ENCODE data around the gene TMEM50B. TPM values are rescaled to one million over a fixed set of nuclear protein-coding genes. Genes with fewer than 3 reads are reported as not detected.

Gene TMEM50B
- total and polyA plus RNA-seq, 2 of the 8 experiments (the other 6 are each of a cell fraction or from before 2014, with no cell fraction given): 16.8 to 20.5 TPM

DNA sequence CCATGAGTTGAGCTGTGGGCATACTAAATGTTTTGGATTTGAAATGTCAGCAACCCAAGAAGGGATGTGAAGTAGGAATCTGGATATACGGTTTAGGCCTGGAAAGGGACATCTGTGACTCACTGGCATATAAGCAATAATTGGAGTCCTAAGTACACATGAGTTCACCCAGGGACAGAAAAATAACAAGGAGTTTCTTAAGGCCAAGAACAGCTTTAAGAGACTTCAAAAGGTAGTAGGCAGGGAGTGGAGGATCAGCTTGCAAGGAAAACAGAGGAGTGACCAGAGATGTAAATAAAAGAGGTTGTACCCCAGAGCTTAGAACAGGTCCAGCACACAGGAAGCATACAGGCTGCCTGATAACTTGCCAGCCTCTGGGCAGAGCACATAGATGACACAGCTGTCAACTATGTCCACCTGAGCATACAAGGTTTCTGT, 28.1 kb downstream of the TMEM50B start (continued):
- no peak for TF ChIP-seq CHD2 (IDR thresholded peaks at IDR 0.05; ENCODE audit: low read length)
- no peak for TF ChIP-seq TBP (IDR thresholded peaks at IDR 0.05; ENCODE audit: low read depth, low read length)
- TF ChIP-seq CTBP2 (IDR thresholded peaks at IDR 0.05; ENCODE audit: borderline replicate concordance, insufficient read depth, insufficient read length, low read length): no peak
- no peak for TF ChIP-seq ZNF274 (IDR thresholded peaks at IDR 0.05; ENCODE audit: borderline replicate concordance, extremely low read depth, low read length)
- TF ChIP-seq SP2 (IDR thresholded peaks at IDR 0.05; ENCODE audit: low read length): no peak
